ENCODE measurements around the gene GAS2L1. TPM values are rescaled to one million over a fixed set of nuclear protein-coding genes. Genes with fewer than 3 reads are reported as not detected.

The GAS2L1 gene
- total and polyA plus RNA-seq, 2 donors (not counting 3 experiments of a cell fraction or from before 2014, with no cell fraction given) = 30.5 to 44.0 TPM

DNA sequence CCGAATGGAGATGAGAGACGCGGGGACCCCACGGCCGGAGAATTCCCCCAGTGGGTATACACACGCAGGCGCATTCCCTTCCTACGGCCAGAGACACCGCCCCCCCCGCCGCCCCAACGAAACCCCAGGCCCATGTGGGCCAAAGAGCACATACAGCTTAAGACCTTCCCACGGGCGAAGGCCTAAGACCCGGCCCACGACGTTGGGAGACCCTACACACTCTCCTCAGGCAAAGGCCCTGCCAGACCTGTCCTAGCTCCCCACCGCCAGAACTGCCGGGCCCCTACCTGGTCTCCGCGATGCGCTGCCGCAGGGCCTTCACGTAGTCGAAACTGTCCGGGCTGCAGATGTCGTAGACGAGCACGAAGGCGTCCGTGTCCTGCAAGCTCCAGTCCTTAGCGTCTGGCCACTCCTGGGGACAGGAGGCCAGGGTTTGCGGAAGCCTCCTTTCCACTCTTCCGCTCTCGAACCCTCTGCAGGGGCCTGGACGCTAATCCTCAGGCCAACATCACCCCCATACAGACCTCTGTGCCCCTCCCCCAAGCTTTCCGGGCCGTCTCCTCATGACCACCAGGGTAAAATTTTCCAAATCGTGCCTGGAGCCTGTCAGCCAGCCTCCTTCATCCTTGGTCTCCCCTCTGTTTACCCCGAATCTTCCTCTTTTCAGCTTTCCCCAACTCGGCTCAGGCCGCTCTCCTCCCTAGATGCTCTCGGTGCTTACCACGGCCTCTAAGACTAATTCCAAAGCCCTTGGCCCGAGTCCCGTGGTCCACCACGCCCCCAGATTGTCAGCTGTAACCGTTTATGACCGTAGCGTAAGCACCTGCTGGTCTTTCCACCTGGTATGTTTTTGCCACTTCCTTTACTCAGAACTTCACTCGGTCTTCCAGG, 7.4 kb downstream of the GAS2L1 start:
- peaks cover 26% of the 10 kb centered on the region for H3K4me1 ChIP-seq (ENCODE audit: control insufficient read depth, extremely low read depth, insufficient read depth, low read length)
- H3K4me2 ChIP-seq (ENCODE audit: insufficient read depth, low read length) = no peak overlapping the region

DNA sequence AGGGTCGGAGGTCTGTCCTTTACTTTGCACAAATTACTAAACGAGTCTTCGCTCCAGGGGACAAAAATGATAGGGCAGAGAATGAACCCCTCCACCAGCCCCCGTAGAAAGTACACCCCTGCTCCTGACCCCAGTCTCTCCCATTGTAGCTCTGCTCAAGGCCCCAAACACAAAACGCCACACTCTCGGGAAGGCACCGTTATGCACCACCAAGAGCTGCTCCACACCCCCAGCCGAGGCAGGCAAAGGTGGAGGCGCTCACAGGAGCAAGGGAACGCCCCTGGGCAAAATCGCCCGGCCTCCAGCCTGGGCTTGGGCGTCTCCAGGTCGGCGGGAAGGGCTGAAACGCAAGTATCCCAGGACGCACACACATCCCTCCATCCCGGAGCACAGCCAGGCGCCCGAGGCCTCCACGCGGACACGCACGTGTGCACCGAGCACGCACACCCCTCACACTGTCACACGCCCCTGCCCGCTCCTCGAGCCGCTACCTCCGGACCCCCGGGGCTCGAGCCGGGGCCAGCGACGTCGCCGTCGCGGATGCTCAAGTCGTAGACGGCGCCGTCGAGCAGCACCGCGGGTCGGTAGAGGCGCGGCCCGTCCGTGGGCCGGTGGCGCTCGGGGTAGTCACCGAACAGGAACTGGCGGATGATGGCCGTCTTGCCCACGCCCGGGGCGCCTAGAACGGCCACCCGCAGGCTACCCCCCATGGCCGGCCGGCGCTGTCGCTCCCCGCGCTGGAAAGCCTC, 8.3 kb downstream of the GAS2L1 start:
- intact Hi-C loops (cut with micrococcal nuclease) (no loop called here), dilution Hi-C loops (cut with MboI; ENCODE audit: extremely low pct_ligation_motif_present, low sequenced_read_pairs) (no loop called here)
- ChIA-PET CTCF (interaction anchor here (1.0 kb wide), 2 partner anchors 11 to 210 kb away, joined by 3 read pairs; no protein-coding TSS in a partner anchor), POLR2A (no interaction called here)
- no peak overlapping the region for H2AFZ ChIP-seq (ENCODE audit: low read depth, low read length)
- H3K4me3 ChIP-seq (replicated peaks in 1 of 3; ENCODE audit: insufficient read depth in 1 of 3, low read depth in 1 of 3, low read length in 3 of 3) = no peak overlapping the region
- FAIRE-seq = no peak
- peaks cover 29% of the 10 kb centered on the region in 2 experiments for H3K27me3 ChIP-seq (ENCODE audit: control insufficient read depth in 2 of 2, insufficient read depth in 2 of 2, low read length in 2 of 2)
- TF ChIP-seq GATA2 (IDR thresholded peaks at IDR 0.05; ENCODE audit: insufficient read depth, insufficient read length, low read depth, low read length) (no peak), EZH2 (IDR thresholded peaks at IDR 0.05; ENCODE audit: borderline replicate concordance, low read depth, low read length, severe bottlenecking) (peak; percentile 67)
- H3K79me2 ChIP-seq (ENCODE audit: control insufficient read depth, insufficient read depth, low read length) = no peaks in the 10 kb centered on the region
- peaks cover 0 to 4% of the 10 kb centered on the region in 2 experiments for H3K36me3 ChIP-seq (ENCODE audit: control insufficient read depth in 2 of 2, extremely low read depth in 1 of 2, insufficient read depth in 2 of 2, low read length in 2 of 2)
- H3K9me3 ChIP-seq (replicated peaks; ENCODE audit: control insufficient read depth, insufficient read depth, low read length) = no peaks in the 10 kb centered on the region
- no peaks in the 10 kb centered on the region for H3K9me1 ChIP-seq (replicated peaks; ENCODE audit: control insufficient read depth, extremely low read depth, insufficient read depth, low read length)
- no TSS peak for BruUV-seq (replicated peaks)
- DNase-seq (ENCODE audit: low read depth, low spot score) = no peak
- peaks cover 17% of the 10 kb centered on the region for H3K4me1 ChIP-seq (ENCODE audit: control insufficient read depth, extremely low read depth, insufficient read depth, low read length)
- peak overlapping the region; percentile 43 for H3K4me2 ChIP-seq (ENCODE audit: insufficient read depth, low read length)
- no peak overlapping the region for H3K9ac ChIP-seq (replicated peaks; ENCODE audit: extremely low read depth, insufficient read depth, low read length)
- H4K20me1 ChIP-seq (replicated peaks; ENCODE audit: control insufficient read depth, extremely low read depth, insufficient read depth, low read length) = no peaks in the 10 kb centered on the region
- no peak overlapping the region for H3K27ac ChIP-seq (ENCODE audit: insufficient read depth, low read depth, low read length)

More for the DNA sequence above, 7.4 kb downstream of the GAS2L1 start:
- no peaks in the 10 kb centered on the region for H3K9me1 ChIP-seq (replicated peaks; ENCODE audit: control insufficient read depth, extremely low read depth, insufficient read depth, low read length)
- no peak overlapping the region for H3K9ac ChIP-seq (replicated peaks; ENCODE audit: extremely low read depth, insufficient read depth, low read length)
- H4K20me1 ChIP-seq (replicated peaks; ENCODE audit: control insufficient read depth, extremely low read depth, insufficient read depth, low read length) = no peaks in the 10 kb centered on the region
- ChIA-PET CTCF (interaction anchor here (0.6 to 1.5 kb wide), 9 partner anchors 10 to 230 kb away, joined by 3 to 9 read pairs (median 5); no protein-coding TSS in a partner anchor), POLR2A (no interaction called here)
- TF ChIP-seq EZH2 (IDR thresholded peaks at IDR 0.05; ENCODE audit: borderline replicate concordance, low read depth, low read length, severe bottlenecking) (peak; percentile 70), FOS (IDR thresholded peaks at IDR 0.05; ENCODE audit: borderline replicate concordance, insufficient read depth, low read length) (no peak)
- H3K4me3 ChIP-seq (replicated peaks in 1 of 3; ENCODE audit: insufficient read depth in 1 of 3, low read depth in 1 of 3, low read length in 3 of 3) = no peak overlapping the region
- DNase-seq (ENCODE audit: low read depth, low spot score) (no peak), FAIRE-seq (no peak)
- dilution Hi-C loops (cut with MboI; ENCODE audit: extremely low pct_ligation_motif_present, low sequenced_read_pairs) = no loop called here
- intact Hi-C loops (cut with micrococcal nuclease) = no loop called here
- no peak overlapping the region for H2AFZ ChIP-seq (ENCODE audit: low read depth, low read length)
- no TSS peak for BruUV-seq (replicated peaks)
- peaks cover 0 to 4% of the 10 kb centered on the region in 2 experiments for H3K36me3 ChIP-seq (ENCODE audit: control insufficient read depth in 2 of 2, extremely low read depth in 1 of 2, insufficient read depth in 2 of 2, low read length in 2 of 2)
- H3K27me3 ChIP-seq (ENCODE audit: control insufficient read depth in 2 of 2, insufficient read depth in 2 of 2, low read length in 2 of 2) = peaks cover 29% of the 10 kb centered on the region in 2 experiments
- H3K79me2 ChIP-seq (ENCODE audit: control insufficient read depth, insufficient read depth, low read length) = no peaks in the 10 kb centered on the region
- H3K27ac ChIP-seq (ENCODE audit: insufficient read depth, low read depth, low read length) = no peak overlapping the region
- H3K9me3 ChIP-seq (replicated peaks; ENCODE audit: control insufficient read depth, insufficient read depth, low read length) = no peaks in the 10 kb centered on the region
